HEK293T (cell line): ENCODE measurements around the gene HMSD.
"Not testable (repeated sequence)": the region's sequence is repeated elsewhere in the genome, so short reads cannot be mapped to it uniquely, and the experiment has no call there.

Experiments used
- CTCF ChIA-PET: fragments of 350-600 bp; formaldehyde crosslinking; extraction: SDS; loops from one replicate; lab custom pipeline; 2021; ENCODE audit warnings: antibody characterized with exemption, inconsistent platforms; lab: Yijun Ruan, JAX
- POLR2A ChIA-PET: fragments of 350-600 bp; formaldehyde crosslinking; extraction: SDS; loops from one replicate; lab custom pipeline; 2020; ENCODE audit warnings: antibody characterized with exemption, inconsistent platforms; lab: Yijun Ruan, JAX
- DNase-seq: peaks from one replicate; pipeline ENCODE4 v3.0.0; 2012; ENCODE audit warnings: mixed read lengths; ENCODE audit errors: extremely low spot score
- ARNT ChIP-seq: fragments of 450-650 bp; IDR thresholded peaks from 2 replicates; pipeline ENCODE4 v1.6.1; 2017; ENCODE audit warnings: mild to moderate bottlenecking
- BHLHE40 ChIP-seq: fragments of 450-650 bp; IDR thresholded peaks from 2 replicates; pipeline ENCODE4 v1.6.1; 2016; ENCODE audit warnings: mild to moderate bottlenecking, moderate library complexity, borderline replicate concordance
- CTBP1 ChIP-seq: fragments of 450-650 bp; IDR thresholded peaks from 2 replicates; pipeline ENCODE4 v1.6.1; 2016; ENCODE audit warnings: borderline replicate concordance
- ELF4 ChIP-seq: fragments of 450-650 bp; IDR thresholded peaks from 2 replicates; pipeline ENCODE4 v1.6.1; 2017; ENCODE audit warnings: antibody characterized with exemption
- FOXA1 ChIP-seq: fragments of 450-650 bp; IDR thresholded peaks from 2 replicates; pipeline ENCODE4 v1.6.1; 2016; ENCODE audit warnings: mild to moderate bottlenecking
- FOXK2 ChIP-seq: fragments of 450-650 bp; IDR thresholded peaks from 2 replicates; pipeline ENCODE4 v1.6.1; 2016; ENCODE audit warnings: mild to moderate bottlenecking
- FOXM1 ChIP-seq: fragments of 450-650 bp; IDR thresholded peaks from 2 replicates; pipeline ENCODE4 v1.6.1; 2017; ENCODE audit warnings: mild to moderate bottlenecking, borderline replicate concordance
- HDGF ChIP-seq: fragments of 450-650 bp; IDR thresholded peaks from 2 replicates; pipeline ENCODE4 v1.6.1; 2017; ENCODE audit warnings: antibody characterized with exemption, borderline replicate concordance
- L3MBTL2 ChIP-seq: fragments of 450-650 bp; conservative IDR thresholded peaks from 2 replicates; pipeline ENCODE4 v1.6.1; 2016; ENCODE audit warnings: mild to moderate bottlenecking
- LEF1 ChIP-seq: fragments of 450-650 bp; IDR thresholded peaks from 2 replicates; pipeline ENCODE4 v1.6.1; 2017; ENCODE audit warnings: mild to moderate bottlenecking, borderline replicate concordance
- NFRKB ChIP-seq: fragments of 450-650 bp; IDR thresholded peaks from 2 replicates; pipeline ENCODE4 v1.6.1; 2016; ENCODE audit warnings: mild to moderate bottlenecking, moderate library complexity
- SP1 ChIP-seq: fragments of 450-650 bp; IDR thresholded peaks from 2 replicates; pipeline ENCODE4 v1.6.1; 2017
- SUZ12 ChIP-seq: fragments of 450-650 bp; IDR thresholded peaks from 2 replicates; pipeline ENCODE4 v1.6.1; 2016; ENCODE audit warnings: mild to moderate bottlenecking
- TARDBP ChIP-seq: fragments of 450-650 bp; IDR thresholded peaks from 2 replicates; pipeline ENCODE4 v1.6.1; 2016
- ZNF384 ChIP-seq: fragments of 450-650 bp; IDR thresholded peaks from 2 replicates; pipeline ENCODE4 v1.6.1; 2016
- TF ChIP-seq, protein P1 (sequence below): fragments of 450-650 bp; IDR thresholded peaks from 2 replicates; pipeline ENCODE4 v1.6.1; 2016

Gene HMSD

DNA sequence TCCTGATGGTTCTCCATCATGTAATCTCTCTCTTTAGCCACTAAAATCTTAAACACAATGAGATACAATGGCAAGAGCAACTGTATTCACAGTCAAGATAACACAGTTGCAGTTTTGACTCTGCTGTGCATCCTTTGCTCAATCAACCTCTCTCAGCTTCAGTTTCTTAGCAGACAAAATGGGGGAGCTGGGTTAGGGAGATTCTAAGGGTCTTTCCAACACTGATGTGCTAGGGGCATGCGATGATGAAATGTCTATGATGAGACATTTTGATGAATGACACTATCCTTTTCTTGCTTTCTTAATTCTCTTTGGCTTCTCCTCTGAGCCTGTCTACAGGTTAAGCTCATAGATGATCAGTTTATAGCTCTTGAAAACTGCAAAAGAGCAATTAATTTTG lies 40.2 kb upstream of the HMSD start:
- CTCF ChIA-PET, result no interaction called here

DNA sequence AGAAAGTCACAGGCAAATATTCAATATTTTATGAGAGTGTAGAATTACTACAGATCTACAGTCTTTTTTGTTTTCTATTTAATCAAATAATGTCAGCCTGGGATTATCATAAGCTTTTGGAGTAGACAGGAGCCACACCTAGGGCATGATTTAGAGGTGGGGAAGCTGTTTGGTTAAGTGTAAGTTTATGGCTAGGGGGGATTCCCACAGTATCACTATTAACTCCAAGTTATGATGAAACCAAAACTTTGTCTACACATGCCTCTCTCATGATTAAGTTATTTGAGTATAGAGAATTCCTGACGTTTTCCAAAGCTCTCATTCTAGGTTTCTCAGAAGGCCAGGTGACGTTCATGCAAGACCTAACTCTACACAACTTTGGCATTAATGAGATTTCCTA lies 39.2 kb upstream of the HMSD start:
- TF ChIP-seq CTBP1, result no peak
- TF ChIP-seq, protein P1, sequence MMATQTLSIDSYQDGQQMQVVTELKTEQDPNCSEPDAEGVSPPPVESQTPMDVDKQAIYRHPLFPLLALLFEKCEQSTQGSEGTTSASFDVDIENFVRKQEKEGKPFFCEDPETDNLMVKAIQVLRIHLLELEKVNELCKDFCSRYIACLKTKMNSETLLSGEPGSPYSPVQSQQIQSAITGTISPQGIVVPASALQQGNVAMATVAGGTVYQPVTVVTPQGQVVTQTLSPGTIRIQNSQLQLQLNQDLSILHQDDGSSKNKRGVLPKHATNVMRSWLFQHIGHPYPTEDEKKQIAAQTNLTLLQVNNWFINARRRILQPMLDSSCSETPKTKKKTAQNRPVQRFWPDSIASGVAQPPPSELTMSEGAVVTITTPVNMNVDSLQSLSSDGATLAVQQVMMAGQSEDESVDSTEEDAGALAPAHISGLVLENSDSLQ, result no peak
- no peak for TF ChIP-seq FOXK2
- no peak for TF ChIP-seq NFRKB
- no peak for TF ChIP-seq FOXA1
- no peak for TF ChIP-seq BHLHE40
- TF ChIP-seq HDGF, result no peak
- TF ChIP-seq ZNF384, result no peak
- TF ChIP-seq ELF4, result no peak
- no peak for TF ChIP-seq FOXM1
- no peak for TF ChIP-seq L3MBTL2
- TF ChIP-seq TARDBP, result no peak
- CTCF ChIA-PET, result no interaction called here
- DNase-seq, result no peak
- POLR2A ChIA-PET, result no interaction called here

More for the DNA sequence above, 40.2 kb upstream of the HMSD start:
- DNase-seq, result no peak
- POLR2A ChIA-PET, result no interaction called here
- TF ChIP-seq CTBP1, result no peak
- no peak for TF ChIP-seq SP1
- TF ChIP-seq ZNF384, result no peak
- TF ChIP-seq ARNT, result no peak
- TF ChIP-seq NFRKB, result no peak
- no peak for TF ChIP-seq HDGF
- TF ChIP-seq, protein P1, result no peak
- no peak for TF ChIP-seq LEF1
- TF ChIP-seq ELF4, result no peak
- no peak for TF ChIP-seq FOXK2
- TF ChIP-seq FOXM1, result no peak
- no peak for TF ChIP-seq TARDBP
- TF ChIP-seq FOXA1, result no peak
- TF ChIP-seq SUZ12, result no peak
- no peak for TF ChIP-seq BHLHE40
- no peak for TF ChIP-seq L3MBTL2

DNA sequence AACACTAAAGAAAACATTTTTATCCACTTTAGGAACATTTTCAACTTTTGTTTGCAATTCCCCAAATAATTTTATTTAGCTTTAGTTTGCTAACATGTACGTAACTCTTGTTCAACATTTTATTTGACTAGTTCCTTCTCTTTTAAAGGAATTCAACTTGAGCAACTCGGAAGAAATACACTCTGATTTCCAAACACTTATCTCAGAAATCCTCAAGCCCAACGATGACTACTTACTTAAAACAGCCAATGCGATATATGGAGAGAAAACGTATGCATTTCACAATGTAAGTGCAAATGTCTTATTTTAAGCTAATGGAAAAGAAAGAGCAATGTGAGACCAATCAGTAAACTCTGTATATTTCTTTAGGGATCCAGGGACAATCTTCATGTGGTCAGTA lies 31.3 kb upstream of the HMSD start:
- TF ChIP-seq SUZ12 (no peak), LEF1 (no peak), FOXA1 (no peak), ARNT (no peak), TARDBP (no peak), HDGF (no peak), ZNF384 (no peak), ELF4 (no peak)
- TF ChIP-seq, protein P1, result no peak
- POLR2A ChIA-PET, result no interaction called here
- CTCF ChIA-PET, result no interaction called here
- no peak for DNase-seq

DNA sequence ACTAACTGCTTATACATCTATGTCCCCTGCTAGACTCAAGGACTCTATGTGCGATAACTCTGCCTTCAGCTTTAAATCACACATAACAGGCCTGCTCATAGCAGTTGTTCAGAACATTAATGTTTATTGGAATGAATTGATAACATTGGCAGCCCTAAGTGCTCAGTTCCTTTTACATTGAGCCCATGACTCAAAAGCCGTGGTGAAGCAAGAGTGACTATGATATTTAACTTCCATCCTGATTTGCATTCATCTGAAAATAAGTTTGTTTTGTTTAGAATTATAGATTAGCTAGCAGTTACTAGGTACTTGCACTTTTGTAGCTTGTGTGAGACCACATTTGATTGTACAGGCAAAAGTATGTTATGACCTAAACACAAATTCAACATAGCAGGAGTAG lies 27.1 kb upstream of the HMSD start:
- ChIA-PET CTCF (interaction anchor here (0.8 kb wide), 1 partner anchor 14 kb away, joined by 3 read pairs; no protein-coding TSS in a partner anchor), POLR2A (no interaction called here)
- TF ChIP-seq, protein P1, result no peak
- TF ChIP-seq CTBP1 (no peak), LEF1 (no peak), ZNF384 (no peak), FOXM1 (no peak), BHLHE40 (no peak), FOXA1 (no peak), TARDBP (no peak)
- no peak for DNase-seq

DNA sequence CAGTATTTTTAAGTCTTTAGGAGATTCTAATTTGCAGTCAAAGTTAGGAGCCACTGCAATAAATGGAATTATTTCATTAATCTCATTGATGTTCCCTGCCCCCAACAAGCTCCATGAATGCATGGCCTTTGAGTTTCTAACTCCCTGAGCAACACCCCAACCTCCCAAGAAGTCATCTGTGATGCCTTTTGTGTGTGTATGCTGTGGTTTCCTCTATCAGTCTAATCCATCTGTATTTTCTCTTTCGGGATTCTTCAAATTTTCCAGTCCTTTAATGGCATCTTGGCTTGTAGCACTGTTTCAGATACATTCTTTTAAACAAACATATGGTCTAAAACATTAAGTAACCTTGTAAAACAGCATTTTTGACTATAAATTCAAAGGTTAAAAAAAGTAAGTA lies 24.6 kb upstream of the HMSD start:
- TF ChIP-seq ZNF384, result no peak
- no peak for TF ChIP-seq NFRKB
- TF ChIP-seq, protein P1, result no peak
- no peak for TF ChIP-seq SP1
- TF ChIP-seq FOXA1, result no peak
- TF ChIP-seq FOXM1, result no peak
- TF ChIP-seq CTBP1, result no peak
- no peak for TF ChIP-seq HDGF
- TF ChIP-seq BHLHE40, result no peak
- TF ChIP-seq FOXK2, result no peak
- TF ChIP-seq LEF1, result no peak
- TF ChIP-seq SUZ12, result no peak
- TF ChIP-seq TARDBP, result no peak
- no peak for TF ChIP-seq ELF4
- TF ChIP-seq ARNT, result no peak
- no peak for TF ChIP-seq L3MBTL2
- CTCF ChIA-PET, result no interaction called here
- POLR2A ChIA-PET, result no interaction called here
- DNase-seq, result no peak

DNA sequence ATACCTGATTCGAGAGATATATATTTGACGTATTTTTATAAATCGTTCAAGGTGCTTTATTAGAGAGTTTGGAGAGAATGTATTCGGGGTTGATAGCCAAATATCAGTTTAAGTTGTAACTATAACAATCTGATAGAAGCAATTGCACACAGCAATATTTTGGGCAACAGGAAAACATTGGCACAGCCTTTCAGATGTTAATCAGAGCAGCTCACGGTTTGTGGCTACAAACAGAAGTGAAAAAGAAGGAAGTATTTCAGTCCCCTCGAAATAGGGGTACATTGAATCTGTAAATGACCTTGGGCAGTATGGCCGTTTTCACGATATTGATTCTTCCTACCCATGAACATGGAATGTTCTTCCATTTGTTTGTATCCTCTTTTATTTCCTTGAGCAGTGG lies 20.8 kb upstream of the HMSD start:
- POLR2A ChIA-PET, result no interaction called here
- DNase-seq, result no peak
- TF ChIP-seq ARNT, result no peak
- TF ChIP-seq HDGF, result no peak
- no peak for TF ChIP-seq CTBP1
- no peak for TF ChIP-seq SP1
- TF ChIP-seq, protein P1, result no peak
- TF ChIP-seq SUZ12, result no peak
- TF ChIP-seq BHLHE40, result no peak
- no peak for TF ChIP-seq L3MBTL2
- CTCF ChIA-PET, result no interaction called here

DNA sequence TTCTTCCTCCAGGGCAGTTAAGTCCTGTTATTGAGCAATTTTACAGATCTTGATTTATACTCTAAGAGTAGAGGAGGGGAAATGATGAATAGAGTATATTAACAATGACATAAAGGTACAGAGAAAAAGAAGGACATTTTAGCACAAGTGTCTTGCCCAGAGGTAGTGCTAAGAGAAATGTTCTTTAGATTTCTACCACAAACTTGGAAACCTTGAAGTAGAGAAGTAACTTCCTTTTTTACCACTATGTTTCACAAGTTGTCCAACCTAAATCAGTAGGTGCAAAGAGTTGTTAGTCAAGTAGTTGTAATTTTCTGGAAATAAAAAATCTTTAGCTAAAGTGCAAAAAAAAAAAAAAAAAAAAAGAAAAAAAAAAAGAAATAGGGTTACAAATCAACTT lies 19.7 kb upstream of the HMSD start:
- CTCF ChIA-PET, DNase-seq, POLR2A ChIA-PET: not testable (repeated sequence)
